Nephron (organoid): ENCODE measurements around the gene SCAND1.

Source experiments
- H3K27ac Mint-ChIP-seq, 3 experiments: 2 replicates each; pipeline ENCODE4 v1.8.0; 2020; ENCODE audit warnings: mixed read lengths in 3 of 3, mild to moderate bottlenecking in 2 of 3, moderate library complexity in 1 of 3
- H3K27me3 Mint-ChIP-seq: 2 replicates; pipeline ENCODE4 v1.8.0; 2021; ENCODE audit warnings: low read depth, mild to moderate bottlenecking, moderate library complexity, mixed read lengths
- H3K36me3 Mint-ChIP-seq: 2 replicates; pipeline ENCODE4 v1.8.0; 2020; ENCODE audit warnings: low read depth, mixed read lengths
- H3K4me1 Mint-ChIP-seq: 2 replicates; pipeline ENCODE4 v1.8.0; 2020; ENCODE audit warnings: mixed read lengths
- H3K4me3 Mint-ChIP-seq, 3 experiments: 2 replicates each; pipeline ENCODE4 v1.8.0; 2020; ENCODE audit warnings: mild to moderate bottlenecking in 3 of 3, mixed read lengths in 3 of 3, moderate library complexity in 2 of 3
- H3K9me3 Mint-ChIP-seq: 2 replicates; pipeline ENCODE4 v1.8.0; 2020; ENCODE audit warnings: mixed read lengths
- CTCF ChIP-seq, 3 experiments: fragments of 200-600 bp; sonication (generic); IDR thresholded peaks; one replicate each; pipeline ENCODE4 v1.5.0; 2021; ENCODE audit warnings: antibody characterized with exemption in 3 of 3; ENCODE audit not compliant: unreplicated experiment in 3 of 3

SCAND1 gene

GRCh38 chr20:35992713-35993335 is 38.5 kb upstream of the SCAND1 start:
- H3K27me3 Mint-ChIP-seq, result peaks cover 7% of the 10 kb centered on the region
- H3K9me3 Mint-ChIP-seq, result no peaks in the 10 kb centered on the region
- TF ChIP-seq CTCF (IDR thresholded peaks at IDR 0.05; ENCODE audit: unreplicated experiment in 3 of 3), result peak; percentile 69 to 83 (median 77)
- H3K4me3 Mint-ChIP-seq, result peak overlapping the region in 1 of 3 experiments; percentile 16
- no peaks in the 10 kb centered on the region for H3K36me3 Mint-ChIP-seq
- H3K4me1 Mint-ChIP-seq, result peaks cover 6% of the 10 kb centered on the region
- H3K27ac Mint-ChIP-seq, result no peak overlapping the region

- Mint-ChIP-seq H3K36me3 (no peaks in the 10 kb centered on the region), H3K9me3 (no peaks in the 10 kb centered on the region), H3K4me1 (peaks cover 6% of the 10 kb centered on the region), H3K4me3 (no peak overlapping the region), H3K27ac (no peak overlapping the region), H3K27me3 (peaks cover 10% of the 10 kb centered on the region)
- TF ChIP-seq CTCF (IDR thresholded peaks at IDR 0.05; ENCODE audit: unreplicated experiment in 3 of 3), result peak; percentile 50 to 60 (median 59)
Measured at GRCh38 chr20:35991142-35991771, 37.0 kb upstream of the SCAND1 start.

GRCh38 chr20:35988910-35989463 is 34.7 kb upstream of the SCAND1 start:
- H3K36me3 Mint-ChIP-seq, result no peaks in the 10 kb centered on the region
- H3K27ac Mint-ChIP-seq, result no peak overlapping the region
- H3K4me1 Mint-ChIP-seq, result peaks cover 6% of the 10 kb centered on the region
- H3K27me3 Mint-ChIP-seq, result peaks cover 10% of the 10 kb centered on the region
- no peak for TF ChIP-seq CTCF (IDR thresholded peaks at IDR 0.05; ENCODE audit: unreplicated experiment in 3 of 3)
- no peak overlapping the region for H3K4me3 Mint-ChIP-seq
- no peaks in the 10 kb centered on the region for H3K9me3 Mint-ChIP-seq

- H3K27ac Mint-ChIP-seq, result no peak overlapping the region
- no peaks in the 10 kb centered on the region for H3K9me3 Mint-ChIP-seq
- H3K4me1 Mint-ChIP-seq, result no peaks in the 10 kb centered on the region
- peaks cover 11% of the 10 kb centered on the region for H3K27me3 Mint-ChIP-seq
- no peak for TF ChIP-seq CTCF (IDR thresholded peaks at IDR 0.05; ENCODE audit: unreplicated experiment in 3 of 3)
- H3K4me3 Mint-ChIP-seq, result no peak overlapping the region
- H3K36me3 Mint-ChIP-seq, result no peaks in the 10 kb centered on the region
Measured at GRCh38 chr20:35985806-35986205, 31.5 kb upstream of the SCAND1 start.

- H3K9me3 Mint-ChIP-seq, result no peaks in the 10 kb centered on the region
- no peaks in the 10 kb centered on the region for H3K36me3 Mint-ChIP-seq
- no peak for TF ChIP-seq CTCF (IDR thresholded peaks at IDR 0.05; ENCODE audit: unreplicated experiment in 3 of 3)
- H3K27ac Mint-ChIP-seq, result no peak overlapping the region
- no peaks in the 10 kb centered on the region for H3K4me1 Mint-ChIP-seq
- peaks cover 11% of the 10 kb centered on the region for H3K27me3 Mint-ChIP-seq
- no peak overlapping the region for H3K4me3 Mint-ChIP-seq
Measured at GRCh38 chr20:35984382-35984781, 30.1 kb upstream of the SCAND1 start.
